SW480 (cell line): ENCODE measurements around the gene SCAI.
"Not testable (repeated sequence)": the region's sequence is repeated elsewhere in the genome, so short reads cannot be mapped to it uniquely, and the experiment has no call there.

Experiments
- DNase-seq: peaks from one replicate; pipeline ENCODE4 v3.0.0-alpha.2; 2016; ENCODE audit warnings: low spot score

SCAI gene

GRCh38 chr9:125150349-125151245 is 7.3 kb upstream of the SCAI start:
- no peak for DNase-seq

GRCh38 chr9:125147401-125147951 is 4.1 kb upstream of the SCAI start:
- no peak for DNase-seq

- DNase-seq = no peak
Measured at GRCh38 chr9:125146247-125146646, 2.9 kb upstream of the SCAI start.

DNA sequence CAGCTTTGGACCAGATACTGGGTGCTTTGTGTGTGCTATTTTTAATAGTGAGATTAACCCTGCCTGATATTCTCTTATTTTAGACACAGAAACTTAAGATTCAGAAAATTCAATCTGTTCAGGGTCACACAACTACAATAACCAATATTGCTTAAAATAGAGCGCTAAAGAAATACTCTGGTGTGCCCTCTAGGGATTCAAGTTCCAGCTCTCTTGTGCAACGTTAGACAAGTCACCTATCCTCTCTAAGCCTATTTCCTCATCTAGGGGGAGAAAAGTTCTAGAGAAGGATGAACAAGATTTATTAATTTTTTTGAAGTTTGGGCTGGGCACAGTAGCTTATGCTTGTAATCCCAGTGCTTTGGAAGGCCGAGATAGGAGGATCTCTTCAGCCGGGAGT is 2.1 kb upstream of the SCAI start:
- DNase-seq = no peak

GRCh38 chr9:125142560-125143376 is 560 bp downstream of the SCAI start:
- peak; percentile 18 for DNase-seq

GRCh38 chr9:125141751-125142150 is 1.6 kb downstream of the SCAI start:
- no peak for DNase-seq

DNA sequence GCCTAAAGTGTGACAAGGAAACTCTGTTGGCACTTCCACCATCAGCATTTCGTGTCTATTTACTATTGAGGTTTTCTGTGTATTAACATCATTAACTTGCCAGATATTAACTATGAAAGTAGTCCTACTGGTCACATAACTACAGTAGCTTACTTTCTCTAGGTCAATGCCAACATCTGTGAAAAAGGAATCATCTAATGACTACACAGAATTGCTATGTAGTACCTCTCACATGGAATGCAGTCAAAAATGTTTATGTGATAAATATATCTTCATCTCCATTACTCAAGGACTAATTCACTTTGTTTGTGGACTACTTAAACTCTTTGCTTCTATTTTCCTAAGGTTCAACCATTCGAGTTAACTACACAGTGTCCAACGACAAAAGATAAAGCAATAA is 2.1 kb downstream of the SCAI start:
- DNase-seq = no peak

DNA sequence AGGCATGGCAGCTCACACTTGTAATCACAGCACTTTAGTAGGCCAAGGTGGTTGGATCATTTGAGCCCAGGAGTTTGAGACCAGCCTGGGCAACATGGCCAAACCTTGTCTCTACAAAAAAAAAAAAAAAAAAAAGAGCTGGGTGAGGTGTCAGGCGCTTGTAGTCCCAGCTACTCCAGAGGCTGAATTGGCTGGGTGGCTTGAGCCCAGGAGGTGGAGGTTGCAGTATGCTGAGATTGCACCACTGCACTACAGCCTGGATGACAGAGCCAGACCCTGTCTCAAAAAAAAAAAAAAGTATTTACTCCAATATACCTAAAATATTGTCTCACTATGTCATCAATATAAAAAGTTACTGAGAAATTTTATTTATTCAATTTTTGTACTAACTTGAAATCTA is 2.8 kb downstream of the SCAI start:
- DNase-seq = no peak

DNA sequence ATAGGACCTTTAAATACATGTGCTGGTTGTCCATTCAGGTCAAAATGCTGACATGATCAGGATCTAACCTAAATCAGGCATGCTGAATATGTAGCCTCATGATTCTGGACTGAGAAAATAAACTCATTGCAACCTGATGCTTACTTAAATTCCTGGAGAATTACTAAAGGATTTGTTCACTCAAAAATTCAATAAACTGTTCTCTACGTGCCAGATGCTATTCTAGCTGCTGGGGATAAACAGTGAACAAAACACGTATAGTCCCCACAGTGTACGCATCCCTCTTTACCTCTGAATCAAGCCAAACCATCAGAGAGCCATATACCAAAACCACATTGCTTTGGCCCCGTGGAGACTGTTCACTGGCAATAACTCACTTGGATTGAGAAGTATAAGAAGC is 6.1 kb downstream of the SCAI start:
- DNase-seq = no peak

DNA sequence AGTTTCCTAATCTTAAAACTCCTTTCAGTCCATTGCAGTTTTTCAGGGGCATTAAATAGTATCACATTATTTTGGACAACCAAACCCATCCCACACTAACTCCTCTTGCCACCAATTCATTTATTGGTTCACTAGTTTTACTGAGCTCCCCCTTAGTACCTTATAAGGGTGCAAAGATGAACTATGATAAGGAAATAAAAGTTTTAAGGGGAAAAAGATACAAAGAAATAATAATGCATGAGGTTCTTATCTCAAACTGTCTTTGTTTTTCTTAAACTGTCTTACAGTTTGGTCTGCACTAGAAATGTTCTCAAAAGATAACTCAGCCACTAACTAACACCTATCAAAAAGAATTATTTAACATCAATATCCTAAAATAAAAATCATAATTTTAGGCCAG is 8.4 kb downstream of the SCAI start:
- no peak for DNase-seq

- no peak for DNase-seq
Measured at GRCh38 chr9:125133403-125134329, 9.7 kb downstream of the SCAI start.

GRCh38 chr9:125131778-125132177 is 11.6 kb downstream of the SCAI start:
- no peak for DNase-seq

DNA sequence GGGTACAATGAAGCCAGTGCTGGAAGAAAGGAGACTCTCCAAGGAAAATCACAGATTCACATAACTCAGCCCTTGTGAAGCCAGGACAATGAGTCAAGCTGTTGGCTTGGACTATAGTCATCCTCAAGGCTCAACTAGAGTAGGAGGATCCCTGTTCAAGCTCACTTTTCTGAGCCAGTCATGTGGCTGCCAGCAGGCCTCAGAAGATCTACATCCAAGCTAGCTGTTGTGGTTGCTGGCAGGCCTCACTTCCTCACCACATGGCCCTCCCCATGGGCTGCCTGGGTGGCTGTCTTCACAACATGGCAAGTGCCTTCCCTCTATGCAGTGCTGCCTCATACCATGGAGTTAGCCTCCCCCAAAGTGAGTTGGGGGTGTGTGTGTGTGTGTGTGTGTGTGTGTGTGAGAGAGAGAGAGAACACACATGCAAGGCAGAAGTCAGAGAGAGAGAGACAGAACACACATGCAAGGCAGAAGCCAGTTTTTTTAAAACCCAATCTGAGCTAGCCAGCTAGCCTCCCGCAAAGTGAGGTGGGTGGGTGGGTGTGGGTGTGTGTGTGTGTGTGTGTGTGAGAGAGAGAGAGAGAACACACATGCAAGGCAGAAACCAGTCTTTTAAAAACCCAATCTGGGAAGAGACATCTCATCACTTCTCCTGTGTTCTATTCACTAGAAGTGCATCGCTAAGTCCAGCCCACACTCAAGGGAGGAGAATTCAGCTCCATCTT is 17.1 kb downstream of the SCAI start:
- peak; percentile 72 for DNase-seq

GRCh38 chr9:125125523-125125922 is 17.8 kb downstream of the SCAI start:
- DNase-seq = no peak

DNA sequence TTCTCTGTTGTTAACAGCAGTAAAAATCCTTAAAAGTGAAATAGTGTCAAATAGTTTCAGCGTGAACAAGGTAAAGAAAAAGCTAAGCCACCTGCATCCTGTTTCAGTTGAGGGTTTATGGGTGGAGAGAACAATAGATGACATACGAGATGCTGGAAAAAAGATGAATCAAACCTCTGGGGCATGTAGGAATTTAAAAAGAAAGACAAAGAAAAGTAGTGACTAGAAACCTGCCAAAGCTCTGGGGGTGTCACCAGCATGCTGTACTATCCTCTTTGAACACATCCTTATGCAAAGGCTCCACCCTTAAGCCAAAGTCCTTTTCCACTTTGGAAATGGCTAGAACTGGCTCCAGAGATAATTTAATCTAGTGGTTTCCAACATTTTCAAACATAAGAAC is 22.2 kb downstream of the SCAI start:
- no peak for DNase-seq

DNA sequence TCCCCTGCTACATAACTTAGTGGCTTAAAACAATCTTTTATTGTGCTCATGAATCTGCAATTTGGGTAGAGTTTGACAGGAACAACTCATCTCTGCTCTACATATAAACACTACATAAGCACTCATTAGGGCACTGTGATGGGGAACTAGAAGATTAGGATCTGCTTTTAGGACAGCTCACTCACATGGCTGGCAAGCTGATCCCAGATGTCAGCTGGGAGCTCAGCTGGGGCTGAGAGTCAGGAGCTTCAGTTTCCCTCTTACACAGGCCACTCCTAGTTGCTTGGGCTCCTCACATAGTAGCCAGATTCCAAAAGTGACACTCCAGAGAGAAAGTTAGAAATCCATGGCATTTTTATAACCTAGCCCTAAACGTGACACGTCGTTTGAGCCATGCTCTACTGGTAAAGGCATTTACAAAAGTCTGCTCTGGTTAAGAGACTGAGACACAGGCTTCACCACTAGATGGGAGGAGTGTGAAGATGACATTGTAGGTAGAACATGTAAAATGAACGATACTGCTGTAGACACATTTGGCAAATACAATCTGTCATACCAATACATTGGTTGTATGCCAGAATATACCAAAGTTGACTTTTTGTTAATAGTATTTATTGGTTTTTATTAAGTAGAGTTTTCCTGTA is 23.6 kb downstream of the SCAI start:
- no peak for DNase-seq

DNA sequence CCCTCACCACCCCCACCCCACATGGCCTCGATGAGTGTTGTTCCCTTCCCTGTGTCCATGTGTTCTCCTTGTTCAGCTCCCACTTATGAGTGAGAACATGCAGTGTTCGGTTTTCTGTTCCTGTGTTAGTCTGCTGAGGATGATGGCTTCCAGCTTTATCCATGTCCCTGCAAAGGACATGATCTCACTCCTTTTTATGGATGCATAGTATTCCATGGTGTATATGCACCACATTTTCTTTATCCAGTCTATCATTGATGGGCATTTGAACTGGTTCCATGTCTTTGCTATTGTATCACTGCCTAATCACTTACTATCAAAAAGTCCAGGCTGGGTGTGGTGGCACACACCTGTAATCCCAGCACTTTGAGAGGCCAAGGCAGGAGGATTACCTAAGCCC is 24.6 kb downstream of the SCAI start:
- not testable (repeated sequence) for DNase-seq

- not testable (repeated sequence) for DNase-seq
Measured at GRCh38 chr9:125114503-125114902, 28.8 kb downstream of the SCAI start.

- no peak for DNase-seq
Measured at GRCh38 chr9:125110464-125110863, 32.9 kb downstream of the SCAI start.

DNA sequence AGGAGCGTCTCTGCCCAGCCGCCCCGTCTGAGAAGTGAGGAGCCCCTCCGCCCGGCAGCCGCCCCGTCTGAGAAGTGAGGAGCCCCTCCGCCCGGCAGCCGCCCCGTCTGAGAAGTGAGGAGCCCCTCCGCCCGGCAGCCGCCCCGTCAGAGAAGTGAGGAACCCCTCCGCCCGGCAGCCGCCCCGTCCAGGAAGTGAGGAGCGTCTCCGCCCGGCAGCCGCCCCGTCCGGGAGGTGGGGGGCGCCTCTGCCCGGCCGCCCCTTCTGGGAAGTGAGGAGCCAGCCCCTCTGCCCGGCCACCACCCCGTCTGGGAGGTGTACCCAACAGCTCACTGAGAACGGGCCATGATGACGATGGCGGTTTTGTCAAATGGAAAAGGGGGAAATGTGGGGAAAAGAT is 34.8 kb downstream of the SCAI start:
- not testable (repeated sequence) for DNase-seq
